Prostate gland (tissue), 2 donors: Measurements from ENCODE around the gene BBS9. TPM values are rescaled to one million over a fixed set of nuclear protein-coding genes. Genes with fewer than 3 reads are reported as not detected.

Experiments used
- DNase-seq: peaks from one replicate; pipeline ENCODE4 v3.0.0-alpha.2; 2019; ENCODE audit warnings: low spot score
- H3K27ac ChIP-seq, 2 donors: fragments of 200-600 bp; sonication (generic); 2 replicates each; pipeline ENCODE4 v1.5.1; 2017 to 2019
- H3K27me3 ChIP-seq: fragments of 200-600 bp; sonication (generic); replicated peaks from 2 replicates; pipeline ENCODE4 v1.5.1; 2019; ENCODE audit not compliant: insufficient read depth
- H3K36me3 ChIP-seq, 2 donors: fragments of 200-600 bp; sonication (generic); 1 replicate in 1 of 2; 2 replicates in 1 of 2; pipeline versions ENCODE4 v1.5.1 to v1.8.1; 2017 to 2019
- H3K4me1 ChIP-seq: fragments of 200-600 bp; sonication (generic); replicated peaks from 2 replicates; pipeline ENCODE4 v1.5.1; 2019
- H3K4me3 ChIP-seq, 2 donors: fragments of 200-600 bp; sonication (generic); 2 replicates each; pipeline ENCODE4 v1.5.1; 2017 to 2019
- H3K9me3 ChIP-seq: fragments of 200-600 bp; sonication (generic); 2 replicates; pipeline ENCODE4 v1.5.1; 2017
- CTCF ChIP-seq, 4 experiments: fragments of 200-600 bp in 2 of 4; fragments of 450-650 bp in 2 of 4; sonication (generic) in 2 of 4; IDR thresholded peaks; 1 replicate in 3 of 4; 2 replicates in 1 of 4; pipeline ENCODE4 v1.5.1; 2016 to 2019; ENCODE audit warnings: antibody characterized with exemption in 4 of 4, mild to moderate bottlenecking in 2 of 4, moderate library complexity in 2 of 4
- POLR2A ChIP-seq: fragments of 450-650 bp; IDR thresholded peaks from one replicate; pipeline ENCODE4 v1.6.1; 2016; ENCODE audit warnings: antibody characterized with exemption, mild to moderate bottlenecking
- POLR2AphosphoS5 ChIP-seq: sonication (generic); formaldehyde crosslinking; IDR thresholded peaks from one replicate; pipeline ENCODE4 v1.6.1; 2017; ENCODE audit warnings: antibody characterized with exemption
- WGBS: methylation state at CpG from one replicate; pipeline ENCODE4 v1.1.5; 2018; 5-methylcytosine and 5-hydroxymethylcytosine counted together
- intact Hi-C: fragments of 100-400 bp; cut with DNase I; formaldehyde crosslinking; loops from one replicate; pipeline ENCODE4 v1.14.2; 2022
- total RNA-seq, 2 donors: library from RNA; depleted of rRNA; stranded (reverse); fragments of >200 nt; gene quantifications; one replicate each; pipeline ENCODE4 v1.1.0, GENCODE V29; 2016

BBS9 gene
- total RNA-seq, 2 donors from 2014 or later: 19.6 to 36.8 TPM

GRCh38 chr7:33592718-33593117, 463.4 kb downstream of the BBS9 start:
- no peak overlapping the region for H3K27ac ChIP-seq
- H3K36me3 ChIP-seq: no peaks in the 10 kb centered on the region
- no peaks in the 10 kb centered on the region for H3K4me1 ChIP-seq
- no peaks in the 10 kb centered on the region for H3K9me3 ChIP-seq
- TF ChIP-seq CTCF (IDR thresholded peaks at IDR 0.05): no peak
- no peak for TF ChIP-seq POLR2AphosphoS5
- no peak for TF ChIP-seq POLR2A
- no peak for DNase-seq
- no peak overlapping the region for H3K4me3 ChIP-seq
- intact Hi-C loops: no loop called here
- peaks cover 4% of the 10 kb centered on the region for H3K27me3 ChIP-seq

- TF ChIP-seq CTCF (IDR thresholded peaks at IDR 0.05) (no peak), POLR2AphosphoS5 (no peak), POLR2A (no peak)
- Histone ChIP-seq H3K27me3 (peaks cover 4% of the 10 kb centered on the region), H3K4me3 (no peak overlapping the region), H3K27ac (no peak overlapping the region), H3K9me3 (no peaks in the 10 kb centered on the region), H3K4me1 (no peaks in the 10 kb centered on the region), H3K36me3 (no peaks in the 10 kb centered on the region)
- intact Hi-C loops: no loop called here
- no peak for DNase-seq
- WGBS: 70% methylated on average over 3 of the region's 3 CpGs
Measured at GRCh38 chr7:33593611-33594010, 464.2 kb downstream of the BBS9 start.

- H3K4me3 ChIP-seq: no peak overlapping the region
- DNase-seq: no peak
- intact Hi-C loops: no loop called here
- H3K9me3 ChIP-seq: no peaks in the 10 kb centered on the region
- no peak for TF ChIP-seq POLR2A
- no peak for TF ChIP-seq POLR2AphosphoS5
- H3K27ac ChIP-seq: no peak overlapping the region
- H3K4me1 ChIP-seq: no peaks in the 10 kb centered on the region
- H3K36me3 ChIP-seq: no peaks in the 10 kb centered on the region
- peaks cover 4% of the 10 kb centered on the region for H3K27me3 ChIP-seq
Measured at GRCh38 chr7:33596686-33597085, 467.3 kb downstream of the BBS9 start.

GRCh38 chr7:33597181-33597580, 467.8 kb downstream of the BBS9 start:
- Histone ChIP-seq H3K27ac (no peak overlapping the region), H3K27me3 (peaks cover 4% of the 10 kb centered on the region), H3K4me3 (no peak overlapping the region), H3K4me1 (no peaks in the 10 kb centered on the region), H3K36me3 (no peaks in the 10 kb centered on the region), H3K9me3 (no peaks in the 10 kb centered on the region)
- intact Hi-C loops: no loop called here
- no peak for TF ChIP-seq POLR2AphosphoS5
- no peak for TF ChIP-seq POLR2A
- TF ChIP-seq CTCF (IDR thresholded peaks at IDR 0.05): no peak
- no peak for DNase-seq
- WGBS: 92% methylated on average over 1 of the region's 1 CpG

- TF ChIP-seq POLR2AphosphoS5 (no peak), CTCF (IDR thresholded peaks at IDR 0.05) (no peak), POLR2A (no peak)
- intact Hi-C loops: no loop called here
- H3K27ac ChIP-seq: no peak overlapping the region
- H3K9me3 ChIP-seq: no peaks in the 10 kb centered on the region
- no peak overlapping the region for H3K4me3 ChIP-seq
- H3K27me3 ChIP-seq: no peaks in the 10 kb centered on the region
- H3K4me1 ChIP-seq: no peaks in the 10 kb centered on the region
- DNase-seq: no peak
- WGBS: 83% methylated on average over 4 of the region's 4 CpGs
- H3K36me3 ChIP-seq: no peaks in the 10 kb centered on the region
Measured at GRCh38 chr7:33601101-33601500, 471.7 kb downstream of the BBS9 start.
